Esophagus (tissue), 2 donors: ENCODE data around the gene SUPT5H. TPM values are rescaled to one million over a fixed set of nuclear protein-coding genes. Genes with fewer than 3 reads are reported as not detected.

ENCODE experiments used
- polyA plus RNA-seq, 2 donors: library from polyadenylated mRNA; stranded (reverse); fragments of 200-250 nt; gene quantifications; one replicate each; pipeline ENCODE4 v1.2.3, GENCODE V29; 2013
- donor health status: healthy with polysubstance abuse.
- donor health status: Bipolar disorder and iron deficiency.

The SUPT5H gene
- polyA plus RNA-seq, 2 donors, result 51.5 to 90.2 TPM

Other genes starting within 250 kb of the SUPT5H start
- gene NCCRP1, start 248.6 kb upstream of the SUPT5H start, polyA plus RNA-seq, result 100 to 1,000 TPM; 296 to 510 TPM
- gene SYCN, start 241.3 kb upstream of the SUPT5H start, polyA plus RNA-seq, result under 1 TPM in 1 of 2 donors, not detected in 1; 0.22 TPM
- gene IFNL3, start 200.6 kb upstream of the SUPT5H start, polyA plus RNA-seq, result not detected
- gene IFNL4, start 196.7 kb upstream of the SUPT5H start, polyA plus RNA-seq, result not detected
- gene IFNL2, start 177.2 kb upstream of the SUPT5H start, polyA plus RNA-seq, result not detected
- gene IFNL1, start 149.2 kb upstream of the SUPT5H start, polyA plus RNA-seq, result not detected
- under 1 TPM; 0.53 to 0.65 TPM for gene LRFN1, start 124.7 kb upstream of the SUPT5H start, polyA plus RNA-seq
- gene GMFG, start 109.5 kb upstream of the SUPT5H start, polyA plus RNA-seq, result 10 to 100 TPM; 11.5 to 13.3 TPM
- gene SAMD4B, start 103.2 kb upstream of the SUPT5H start, polyA plus RNA-seq, result 100 to 1,000 TPM in 1 of 2 donors, 10 to 100 TPM in 1; 78.7 to 140 TPM
- gene PAF1, start 54.5 kb upstream of the SUPT5H start, polyA plus RNA-seq, result 10 to 100 TPM; 41.8 to 43.0 TPM
- 10 to 100 TPM; 15.6 to 22.7 TPM for gene MED29, start 54.2 kb upstream of the SUPT5H start, polyA plus RNA-seq
- 100 to 1,000 TPM; 249 to 382 TPM for gene ZFP36, start 38.7 kb upstream of the SUPT5H start, polyA plus RNA-seq
- 1 to 10 TPM; 3.8 to 9.2 TPM for gene PLEKHG2, start 32.9 kb upstream of the SUPT5H start, polyA plus RNA-seq
- 1,000 to 10,000 TPM; 1,628 to 3,096 TPM for gene RPS16, start 9.6 kb upstream of the SUPT5H start, polyA plus RNA-seq
- gene TIMM50, start 35.3 kb downstream of the SUPT5H start, polyA plus RNA-seq, result 10 to 100 TPM; 42.3 to 42.4 TPM
- gene DLL3, start 53.4 kb downstream of the SUPT5H start, polyA plus RNA-seq, result under 1 TPM in 1 of 2 donors, not detected in 1; 0.04 TPM
- gene SELENOV, start 69.6 kb downstream of the SUPT5H start, polyA plus RNA-seq, result not detected
- gene EID2B, start 87.3 kb downstream of the SUPT5H start, polyA plus RNA-seq, result under 1 TPM; 0.57 to 0.80 TPM
- gene EID2, start 94.6 kb downstream of the SUPT5H start, polyA plus RNA-seq, result 10 to 100 TPM; 11.6 to 16.7 TPM
- not detected for gene LGALS13, start 156.9 kb downstream of the SUPT5H start, polyA plus RNA-seq
- gene LGALS16, start 210.3 kb downstream of the SUPT5H start, polyA plus RNA-seq, result not detected